T-helper 17 cell (primary cell): Measurements from ENCODE around the gene PEAK1. TPM values are rescaled to one million over a fixed set of nuclear protein-coding genes. Genes with fewer than 3 reads are reported as not detected.
A peak's percentile ranks its signal among the peaks of the same experiment; 100 is the strongest.

Experiments
- ATAC-seq: fragments of 150-1000 bp; cut with Tn5 transposase; 2 replicates; pipeline ENCODE4 v1.10.0; 2021; ENCODE audit warnings: mild to moderate bottlenecking, moderate library complexity
- DNase-seq, 3 donors: peaks; one replicate each; pipeline versions ENCODE4 v3.0.0 to v3.0.0-alpha.2; 2020 to 2021
- H3K9me3 ChIP-seq: one replicate; pipeline ENCODE4 v1.7.0; 2013; ENCODE audit warnings: low read length, mild to moderate bottlenecking; ENCODE audit not compliant: control insufficient read depth, poor library complexity, severe bottlenecking
- H3K27ac Mint-ChIP-seq: one replicate; pipeline ENCODE4 v1.8.0; 2022; ENCODE audit warnings: mild to moderate bottlenecking, moderate library complexity, mixed read lengths
- H3K27me3 Mint-ChIP-seq: one replicate; pipeline ENCODE4 v1.8.0; 2022; ENCODE audit warnings: mixed read lengths
- H3K36me3 Mint-ChIP-seq: one replicate; pipeline ENCODE4 v1.8.0; 2022; ENCODE audit warnings: low read depth, mixed read lengths
- H3K4me1 Mint-ChIP-seq: one replicate; pipeline ENCODE4 v1.8.0; 2022; ENCODE audit warnings: mild to moderate bottlenecking, mixed read lengths
- H3K4me3 Mint-ChIP-seq: one replicate; pipeline ENCODE4 v1.8.0; 2022; ENCODE audit warnings: mild to moderate bottlenecking, moderate library complexity, mixed read lengths
- total RNA-seq, 4 donors: library from RNA in 2 of 4; stranded (reverse) in 2 of 4; gene quantifications; one replicate each; pipeline ENCODE4 v1.2.3 and lab custom pipeline; 2022 to 2026

Gene PEAK1
- total RNA-seq, 2 donors from 2014 or later = 5.9 to 10.2 TPM

- ATAC-seq (no peak), DNase-seq (no peak)
- Mint-ChIP-seq H3K4me1 (peaks cover 3% of the 10 kb centered on the region), H3K27ac (no peak overlapping the region), H3K27me3 (no peaks in the 10 kb centered on the region), H3K36me3 (no peaks in the 10 kb centered on the region), H3K4me3 (no peak overlapping the region)
- H3K9me3 ChIP-seq = no peaks in the 10 kb centered on the region
Observed at GRCh38 chr15:77143616-77144015, 276.3 kb downstream of the PEAK1 start.

- H3K9me3 ChIP-seq = no peaks in the 10 kb centered on the region
- DNase-seq (no peak), ATAC-seq (no peak)
- no peak overlapping the region for H3K27ac Mint-ChIP-seq
- peaks cover 3% of the 10 kb centered on the region for H3K4me1 Mint-ChIP-seq
- no peaks in the 10 kb centered on the region for H3K27me3 Mint-ChIP-seq
- no peaks in the 10 kb centered on the region for H3K36me3 Mint-ChIP-seq
- H3K4me3 Mint-ChIP-seq = no peak overlapping the region
Observed at GRCh38 chr15:77143191-77143590, 276.7 kb downstream of the PEAK1 start.

GRCh38 chr15:77140220-77140619 is 279.7 kb downstream of the PEAK1 start:
- no peaks in the 10 kb centered on the region for H3K36me3 Mint-ChIP-seq
- ATAC-seq = no peak
- H3K9me3 ChIP-seq = no peaks in the 10 kb centered on the region
- H3K27ac Mint-ChIP-seq = no peak overlapping the region
- H3K4me1 Mint-ChIP-seq = no peaks in the 10 kb centered on the region
- no peaks in the 10 kb centered on the region for H3K27me3 Mint-ChIP-seq
- H3K4me3 Mint-ChIP-seq = no peak overlapping the region
- DNase-seq = no peak

DNA sequence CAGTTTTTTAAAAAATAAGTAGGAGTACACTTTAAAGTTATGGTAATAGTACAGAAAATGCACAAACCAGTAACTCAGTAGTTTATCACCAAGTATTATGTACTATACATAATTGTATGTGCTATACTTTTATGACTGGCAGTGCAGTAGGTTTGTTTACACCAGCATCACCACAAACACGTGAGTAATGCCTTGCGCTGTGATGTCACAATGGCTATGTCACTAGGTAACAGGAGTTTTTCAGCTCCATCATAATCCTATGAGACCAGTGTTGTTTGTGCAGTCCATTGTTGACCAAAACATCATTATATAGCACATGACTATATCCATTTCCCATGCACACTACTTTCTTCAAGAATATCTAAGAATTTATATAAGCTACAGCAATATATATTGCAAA is 280.6 kb downstream of the PEAK1 start:
- DNase-seq (no peak), ATAC-seq (no peak)
- Mint-ChIP-seq H3K27ac (no peak overlapping the region), H3K4me1 (no peaks in the 10 kb centered on the region), H3K27me3 (no peaks in the 10 kb centered on the region), H3K36me3 (no peaks in the 10 kb centered on the region), H3K4me3 (no peak overlapping the region)
- no peaks in the 10 kb centered on the region for H3K9me3 ChIP-seq

GRCh38 chr15:77138167-77138522 is 281.8 kb downstream of the PEAK1 start:
- H3K27ac Mint-ChIP-seq = no peak overlapping the region
- no peak overlapping the region for H3K4me3 Mint-ChIP-seq
- no peaks in the 10 kb centered on the region for H3K27me3 Mint-ChIP-seq
- no peaks in the 10 kb centered on the region for H3K36me3 Mint-ChIP-seq
- H3K9me3 ChIP-seq = no peaks in the 10 kb centered on the region
- H3K4me1 Mint-ChIP-seq = no peaks in the 10 kb centered on the region
- ATAC-seq = no peak
- DNase-seq = no peak

- Mint-ChIP-seq H3K4me1 (no peaks in the 10 kb centered on the region), H3K27me3 (no peaks in the 10 kb centered on the region)
Observed at GRCh38 chr15:77135181-77135580, 284.7 kb downstream of the PEAK1 start.

DNA sequence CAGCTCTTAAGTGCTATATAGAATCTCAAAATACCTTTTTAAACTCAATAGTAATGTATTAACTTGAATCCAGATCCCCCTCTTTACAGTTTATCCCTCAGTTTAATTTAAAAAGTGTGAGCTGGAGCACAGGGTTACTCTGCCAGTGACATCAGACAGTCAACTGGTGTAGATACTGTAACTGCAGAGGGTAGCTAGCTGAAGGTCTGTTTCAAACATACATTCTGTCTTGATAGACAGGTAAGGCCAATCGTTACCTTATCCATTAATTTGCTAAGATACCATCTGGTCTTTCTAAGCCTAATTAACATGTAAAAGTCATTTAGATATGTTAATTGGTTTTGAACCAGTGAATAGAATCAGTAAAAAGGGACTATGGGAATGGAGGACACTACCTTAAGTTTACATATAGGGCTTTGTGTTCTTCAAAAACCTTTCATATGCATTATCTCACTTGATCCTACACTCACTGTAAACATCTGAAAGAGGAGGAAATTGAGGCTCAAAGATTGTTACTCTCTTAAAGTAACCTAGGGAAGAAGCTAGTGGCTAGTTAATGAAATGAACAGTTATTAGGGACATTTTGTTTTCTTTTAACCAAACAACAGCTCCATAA is 289.5 kb downstream of the PEAK1 start:
- H3K4me3 Mint-ChIP-seq = no peak overlapping the region
- H3K36me3 Mint-ChIP-seq = no peaks in the 10 kb centered on the region
- H3K27ac Mint-ChIP-seq = no peak overlapping the region
- no peaks in the 10 kb centered on the region for H3K27me3 Mint-ChIP-seq
- no peaks in the 10 kb centered on the region for H3K9me3 ChIP-seq
- H3K4me1 Mint-ChIP-seq = no peaks in the 10 kb centered on the region
- no peak for ATAC-seq
- no peak for DNase-seq

More at GRCh38 chr15:77135181-77135580, 284.7 kb downstream of the PEAK1 start:
- Mint-ChIP-seq H3K4me3 (no peak overlapping the region), H3K36me3 (no peaks in the 10 kb centered on the region), H3K27ac (no peak overlapping the region)
- no peaks in the 10 kb centered on the region for H3K9me3 ChIP-seq
- DNase-seq (no peak), ATAC-seq (no peak)

DNA sequence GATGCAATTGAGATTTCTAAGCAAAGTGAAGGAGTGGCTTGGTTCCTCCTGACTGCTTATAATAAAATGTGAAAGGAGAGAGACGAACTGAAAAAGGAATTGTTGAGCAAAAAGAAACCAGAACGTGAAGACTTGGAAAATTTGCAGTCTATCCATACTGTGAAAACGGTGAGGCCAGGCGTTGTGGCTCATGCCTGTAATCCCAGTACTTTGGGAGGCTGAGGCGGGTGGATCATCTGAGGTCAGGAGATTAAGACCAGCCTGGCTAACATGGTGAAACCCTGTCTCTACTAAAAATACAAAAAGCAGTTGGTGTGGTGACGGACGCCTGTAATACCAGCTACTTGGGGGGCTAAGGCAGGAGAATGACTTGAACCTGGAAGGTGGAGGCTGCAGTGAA is 292.3 kb downstream of the PEAK1 start:
- no peak overlapping the region for H3K4me3 Mint-ChIP-seq
- H3K36me3 Mint-ChIP-seq = no peaks in the 10 kb centered on the region
- no peak overlapping the region for H3K27ac Mint-ChIP-seq
- no peaks in the 10 kb centered on the region for H3K4me1 Mint-ChIP-seq
- no peaks in the 10 kb centered on the region for H3K27me3 Mint-ChIP-seq
- no peak for DNase-seq
- H3K9me3 ChIP-seq = no peaks in the 10 kb centered on the region
- no peak for ATAC-seq

- no peaks in the 10 kb centered on the region for H3K9me3 ChIP-seq
- H3K27me3 Mint-ChIP-seq = no peaks in the 10 kb centered on the region
- no peak overlapping the region for H3K27ac Mint-ChIP-seq
- H3K4me3 Mint-ChIP-seq = no peak overlapping the region
- no peaks in the 10 kb centered on the region for H3K4me1 Mint-ChIP-seq
- H3K36me3 Mint-ChIP-seq = no peaks in the 10 kb centered on the region
- ATAC-seq (no peak), DNase-seq (no peak)
Observed at GRCh38 chr15:77126529-77127326, 293.2 kb downstream of the PEAK1 start.

GRCh38 chr15:77123854-77124253 is 296.1 kb downstream of the PEAK1 start:
- no peak for DNase-seq
- Mint-ChIP-seq H3K27ac (no peak overlapping the region), H3K27me3 (peaks cover 8% of the 10 kb centered on the region), H3K36me3 (no peaks in the 10 kb centered on the region), H3K4me1 (peaks cover 12% of the 10 kb centered on the region), H3K4me3 (no peak overlapping the region)
- no peaks in the 10 kb centered on the region for H3K9me3 ChIP-seq
- ATAC-seq = no peak

GRCh38 chr15:77122576-77122975 is 297.3 kb downstream of the PEAK1 start:
- ATAC-seq (no peak), DNase-seq (no peak)
- H3K27ac Mint-ChIP-seq = peak overlapping the region; percentile 6
- peaks cover 8% of the 10 kb centered on the region for H3K27me3 Mint-ChIP-seq
- no peaks in the 10 kb centered on the region for H3K36me3 Mint-ChIP-seq
- H3K4me3 Mint-ChIP-seq = no peak overlapping the region
- H3K9me3 ChIP-seq = no peaks in the 10 kb centered on the region
- peaks cover 13% of the 10 kb centered on the region for H3K4me1 Mint-ChIP-seq

DNA sequence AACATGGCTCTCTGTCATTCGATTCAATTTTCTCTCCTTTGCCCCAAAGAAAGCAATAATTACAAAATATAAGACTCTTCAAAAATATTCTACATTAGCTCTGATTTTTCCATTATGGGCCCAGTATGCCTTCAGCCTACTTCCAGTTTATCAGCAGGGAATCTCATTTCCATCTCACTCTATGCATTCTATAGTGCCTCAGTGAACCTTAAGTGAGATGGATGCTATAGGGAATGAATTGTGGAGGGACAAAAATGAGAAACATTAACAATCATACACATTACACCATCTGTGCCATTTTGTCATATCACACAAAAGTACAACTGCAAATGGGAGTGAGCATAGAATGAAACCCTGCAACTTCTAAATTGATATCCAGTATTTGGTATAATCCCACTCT is 298.3 kb downstream of the PEAK1 start:
- Mint-ChIP-seq H3K27me3 (peaks cover 8% of the 10 kb centered on the region), H3K36me3 (no peaks in the 10 kb centered on the region), H3K27ac (no peak overlapping the region), H3K4me3 (no peak overlapping the region), H3K4me1 (peaks cover 13% of the 10 kb centered on the region)
- H3K9me3 ChIP-seq = no peaks in the 10 kb centered on the region
- ATAC-seq (no peak), DNase-seq (no peak)

DNA sequence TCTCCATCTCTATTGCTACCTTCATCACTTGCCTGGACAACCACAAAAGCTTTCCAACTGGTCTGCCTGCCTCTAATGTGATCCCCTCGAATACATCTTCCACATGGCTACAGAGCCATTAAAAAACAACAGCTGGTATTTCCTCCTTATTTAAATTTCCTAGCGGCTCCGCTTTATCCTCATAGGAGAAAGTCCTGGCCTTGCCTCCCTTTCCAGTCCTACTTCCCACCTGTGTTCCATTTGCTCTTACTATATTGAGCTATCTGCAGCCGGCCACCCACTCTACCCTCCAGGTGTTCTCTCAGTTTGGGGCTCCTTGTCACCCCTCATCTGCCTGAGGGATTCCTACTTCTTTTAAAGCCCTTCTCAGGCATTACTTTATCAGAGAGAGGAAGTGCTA is 299.3 kb downstream of the PEAK1 start:
- ATAC-seq (no peak), DNase-seq (no peak)
- H3K4me1 Mint-ChIP-seq = peaks cover 13% of the 10 kb centered on the region
- no peaks in the 10 kb centered on the region for H3K9me3 ChIP-seq
- no peak overlapping the region for H3K4me3 Mint-ChIP-seq
- no peaks in the 10 kb centered on the region for H3K36me3 Mint-ChIP-seq
- H3K27ac Mint-ChIP-seq = no peak overlapping the region
- peaks cover 8% of the 10 kb centered on the region for H3K27me3 Mint-ChIP-seq

- no peak overlapping the region for H3K27ac Mint-ChIP-seq
- no peak for ATAC-seq
- H3K36me3 Mint-ChIP-seq = no peaks in the 10 kb centered on the region
- no peak for DNase-seq
- H3K4me1 Mint-ChIP-seq = peaks cover 13% of the 10 kb centered on the region
- H3K27me3 Mint-ChIP-seq = peaks cover 8% of the 10 kb centered on the region
- H3K9me3 ChIP-seq = no peaks in the 10 kb centered on the region
- H3K4me3 Mint-ChIP-seq = no peak overlapping the region
Observed at GRCh38 chr15:77119446-77119845, 300.5 kb downstream of the PEAK1 start.
